ENCODE results near the gene ADCY7. TPM values are rescaled to one million over a fixed set of nuclear protein-coding genes. Genes with fewer than 3 reads are reported as not detected.

The ADCY7 gene
- total RNA-seq, 1 experiment from 2014 or later = 5.5 TPM

- TF ChIP-seq CTCF (conservative IDR thresholded peaks at IDR 0.05; ENCODE audit: low read depth, low read length) (no peak), EZH2 (IDR thresholded peaks at IDR 0.05; ENCODE audit: borderline replicate concordance, low read depth, low read length, poor library complexity, severe bottlenecking) (no peak)
- POLR2A ChIA-PET (ENCODE audit: low non-redundant PET) = no interaction called here
- Histone ChIP-seq H3K4me1 (ENCODE audit: insufficient read depth, low read length, poor library complexity, severe bottlenecking) (no peaks in the 10 kb centered on the region), H3K27ac (ENCODE audit: low read depth, low read length, poor library complexity, severe bottlenecking) (no peak overlapping the region), H3K9me3 (ENCODE audit: low read depth, low read length, poor library complexity, severe bottlenecking) (no peaks in the 10 kb centered on the region), H3K36me3 (ENCODE audit: insufficient read depth, low read length, poor library complexity, severe bottlenecking) (no peaks in the 10 kb centered on the region), H3K4me3 (ENCODE audit: low read depth, low read length, poor library complexity, severe bottlenecking) (no peak overlapping the region), H3K27me3 (replicated peaks; ENCODE audit: insufficient read depth, low read depth, low read length, poor library complexity) (no peaks in the 10 kb centered on the region)
- CTCF ChIA-PET = no interaction called here
- no TSS peak for BruUV-seq (replicated peaks)
- no peak for DNase-seq (ENCODE audit: low spot score)
- intact Hi-C loops (cut with micrococcal nuclease; ENCODE audit: unreplicated experiment) = no loop called here
Measured at GRCh38 chr16:50253514-50253910, 12.8 kb upstream of the ADCY7 start.

- no peaks in the 10 kb centered on the region for H3K4me1 ChIP-seq (ENCODE audit: insufficient read depth, low read length, poor library complexity, severe bottlenecking)
- TF ChIP-seq EZH2 (IDR thresholded peaks at IDR 0.05; ENCODE audit: borderline replicate concordance, low read depth, low read length, poor library complexity, severe bottlenecking) = no peak
- no peak for TF ChIP-seq CTCF (conservative IDR thresholded peaks at IDR 0.05; ENCODE audit: low read depth, low read length)
- no peak overlapping the region for H3K4me3 ChIP-seq (ENCODE audit: low read depth, low read length, poor library complexity, severe bottlenecking)
- intact Hi-C loops (cut with micrococcal nuclease; ENCODE audit: unreplicated experiment) = no loop called here
- ChIA-PET CTCF (no interaction called here), POLR2A (ENCODE audit: low non-redundant PET) (no interaction called here)
- H3K9me3 ChIP-seq (ENCODE audit: low read depth, low read length, poor library complexity, severe bottlenecking) = no peaks in the 10 kb centered on the region
- H3K36me3 ChIP-seq (ENCODE audit: insufficient read depth, low read length, poor library complexity, severe bottlenecking) = no peaks in the 10 kb centered on the region
- no peak for DNase-seq (ENCODE audit: low spot score)
- no peak overlapping the region for H3K27ac ChIP-seq (ENCODE audit: low read depth, low read length, poor library complexity, severe bottlenecking)
- no peaks in the 10 kb centered on the region for H3K27me3 ChIP-seq (replicated peaks; ENCODE audit: insufficient read depth, low read depth, low read length, poor library complexity)
- BruUV-seq (replicated peaks) = no TSS peak
Measured at GRCh38 chr16:50254072-50254471, 12.3 kb upstream of the ADCY7 start.

- Histone ChIP-seq H3K4me1 (ENCODE audit: insufficient read depth, low read length, poor library complexity, severe bottlenecking) (peaks cover 9% of the 10 kb centered on the region), H3K27me3 (replicated peaks; ENCODE audit: insufficient read depth, low read depth, low read length, poor library complexity) (no peaks in the 10 kb centered on the region), H3K36me3 (ENCODE audit: insufficient read depth, low read length, poor library complexity, severe bottlenecking) (no peaks in the 10 kb centered on the region), H3K9me3 (ENCODE audit: low read depth, low read length, poor library complexity, severe bottlenecking) (no peaks in the 10 kb centered on the region), H3K4me3 (ENCODE audit: low read depth, low read length, poor library complexity, severe bottlenecking) (no peak overlapping the region), H3K27ac (ENCODE audit: low read depth, low read length, poor library complexity, severe bottlenecking) (no peak overlapping the region)
- TF ChIP-seq EZH2 (IDR thresholded peaks at IDR 0.05; ENCODE audit: borderline replicate concordance, low read depth, low read length, poor library complexity, severe bottlenecking) (no peak), CTCF (conservative IDR thresholded peaks at IDR 0.05; ENCODE audit: low read depth, low read length) (no peak)
- intact Hi-C loops (cut with micrococcal nuclease; ENCODE audit: unreplicated experiment) = no loop called here
- DNase-seq (ENCODE audit: low spot score) = no peak
- CTCF ChIA-PET = no interaction called here
- BruUV-seq (replicated peaks) = no TSS peak
- POLR2A ChIA-PET (ENCODE audit: low non-redundant PET) = no interaction called here
Measured at GRCh38 chr16:50255538-50255937, 10.8 kb upstream of the ADCY7 start.
